HEK293T (cell line): ENCODE measurements around the gene SLC25A31.

Experiments used
- CTBP1 ChIP-seq: fragments of 450-650 bp; IDR thresholded peaks from 2 replicates; pipeline ENCODE4 v1.6.1; 2016; ENCODE audit warnings: borderline replicate concordance
- ELF4 ChIP-seq: fragments of 450-650 bp; IDR thresholded peaks from 2 replicates; pipeline ENCODE4 v1.6.1; 2017; ENCODE audit warnings: antibody characterized with exemption
- FOXM1 ChIP-seq: fragments of 450-650 bp; IDR thresholded peaks from 2 replicates; pipeline ENCODE4 v1.6.1; 2017; ENCODE audit warnings: mild to moderate bottlenecking, borderline replicate concordance
- NFRKB ChIP-seq: fragments of 450-650 bp; IDR thresholded peaks from 2 replicates; pipeline ENCODE4 v1.6.1; 2016; ENCODE audit warnings: mild to moderate bottlenecking, moderate library complexity
- SP1 ChIP-seq: fragments of 450-650 bp; IDR thresholded peaks from 2 replicates; pipeline ENCODE4 v1.6.1; 2017
- TF ChIP-seq, protein P1 (sequence below): fragments of 450-650 bp; IDR thresholded peaks from 2 replicates; pipeline ENCODE4 v1.6.1; 2016

GRCh38 chr4:127791391-127791790 is 61.2 kb downstream of the SLC25A31 start:
- TF ChIP-seq NFRKB = no peak
- TF ChIP-seq CTBP1 = no peak
- TF ChIP-seq, protein P1, sequence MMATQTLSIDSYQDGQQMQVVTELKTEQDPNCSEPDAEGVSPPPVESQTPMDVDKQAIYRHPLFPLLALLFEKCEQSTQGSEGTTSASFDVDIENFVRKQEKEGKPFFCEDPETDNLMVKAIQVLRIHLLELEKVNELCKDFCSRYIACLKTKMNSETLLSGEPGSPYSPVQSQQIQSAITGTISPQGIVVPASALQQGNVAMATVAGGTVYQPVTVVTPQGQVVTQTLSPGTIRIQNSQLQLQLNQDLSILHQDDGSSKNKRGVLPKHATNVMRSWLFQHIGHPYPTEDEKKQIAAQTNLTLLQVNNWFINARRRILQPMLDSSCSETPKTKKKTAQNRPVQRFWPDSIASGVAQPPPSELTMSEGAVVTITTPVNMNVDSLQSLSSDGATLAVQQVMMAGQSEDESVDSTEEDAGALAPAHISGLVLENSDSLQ = no peak
- no peak for TF ChIP-seq FOXM1
- TF ChIP-seq SP1 = no peak
- TF ChIP-seq ELF4 = no peak
